Measurements from ENCODE around the gene TBC1D16. TPM values are rescaled to one million over a fixed set of nuclear protein-coding genes. Genes with fewer than 3 reads are reported as not detected.

TBC1D16 gene
- total RNA-seq, 2 experiments from 2014 or later: 17.0 to 19.0 TPM

GRCh38 chr17:79930877-79931816, 104.5 kb downstream of the TBC1D16 start:
- no peaks in the 10 kb centered on the region for H3K9me3 Mint-ChIP-seq
- H3K4me3 Mint-ChIP-seq: no peak overlapping the region
- CTCF ChIA-PET: interaction anchor here (0.7 kb wide), 1 partner anchor 59 kb away, joined by 4 read pairs; no protein-coding TSS in a partner anchor
- H3K4me1 Mint-ChIP-seq (ENCODE audit: low read depth): peaks cover 40% of the 10 kb centered on the region
- DNase-seq: peak; percentile 52
- intact Hi-C loops (cut with micrococcal nuclease): loop anchor here (1.0 to 5.0 kb wide), 2 partner anchors 62 to 89 kb away; no protein-coding TSS in a partner anchor
- H3K27me3 Mint-ChIP-seq (ENCODE audit: low read depth): peaks cover 22% of the 10 kb centered on the region
- H3K27ac Mint-ChIP-seq: no peak overlapping the region
- H3K36me3 Mint-ChIP-seq (ENCODE audit: low read depth): no peaks in the 10 kb centered on the region

- intact Hi-C loops (cut with micrococcal nuclease): loop anchor here (5.0 kb wide), 1 partner anchor 88 kb away; no protein-coding TSS in a partner anchor
- Mint-ChIP-seq H3K27ac (no peak overlapping the region), H3K27me3 (ENCODE audit: low read depth) (peaks cover 22% of the 10 kb centered on the region), H3K4me3 (no peak overlapping the region), H3K9me3 (no peaks in the 10 kb centered on the region), H3K4me1 (ENCODE audit: low read depth) (peaks cover 31% of the 10 kb centered on the region), H3K36me3 (ENCODE audit: low read depth) (no peaks in the 10 kb centered on the region)
- CTCF ChIA-PET: interaction anchor here (0.7 kb wide), 1 partner anchor 60 kb away, joined by 4 read pairs; no protein-coding TSS in a partner anchor
- DNase-seq: no peak
Observed at GRCh38 chr17:79930062-79930876, 105.4 kb downstream of the TBC1D16 start.

DNA sequence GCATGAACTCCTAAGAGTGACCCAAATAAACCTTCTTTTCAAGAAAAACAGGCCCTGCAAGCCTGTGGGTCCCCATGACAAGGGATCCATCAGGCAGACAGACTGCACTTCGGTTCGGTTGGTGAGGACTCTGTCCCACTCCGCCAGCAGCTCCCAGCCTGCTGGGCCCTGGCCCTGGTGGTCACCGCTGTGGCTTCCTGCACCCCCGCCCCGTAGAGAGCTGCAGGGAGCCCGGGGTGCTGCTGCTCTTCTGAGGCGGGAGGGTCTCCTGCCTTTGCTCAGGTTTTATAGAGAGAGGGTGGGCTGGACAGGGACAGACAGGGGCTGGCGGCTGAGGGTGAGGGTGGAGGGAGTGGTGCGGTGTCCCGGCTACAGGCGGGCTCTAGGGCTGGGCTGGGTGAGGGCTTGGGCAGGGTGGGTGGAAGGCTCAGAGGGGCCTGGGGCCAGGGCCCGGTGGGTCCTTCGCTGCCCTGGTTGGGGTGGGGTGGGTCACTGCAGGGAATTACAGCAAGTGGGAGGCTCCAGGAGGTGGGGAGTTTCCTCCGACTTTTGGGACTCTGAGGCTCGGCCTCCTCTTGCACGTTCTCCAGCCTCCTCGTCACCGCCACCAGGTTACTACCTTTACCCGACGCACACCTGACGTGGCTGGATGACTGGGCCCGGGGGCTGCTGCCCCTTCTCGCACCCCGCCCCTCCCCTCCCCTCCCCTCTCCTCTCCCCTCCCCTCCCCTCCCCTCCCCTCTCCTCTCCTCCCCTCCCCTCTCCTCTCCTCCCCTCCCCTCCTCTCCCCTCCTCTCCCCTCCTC, 106.2 kb downstream of the TBC1D16 start:
- H3K36me3 Mint-ChIP-seq (ENCODE audit: low read depth): no peaks in the 10 kb centered on the region
- peaks cover 31% of the 10 kb centered on the region for H3K4me1 Mint-ChIP-seq (ENCODE audit: low read depth)
- H3K27me3 Mint-ChIP-seq (ENCODE audit: low read depth): peaks cover 22% of the 10 kb centered on the region
- DNase-seq: no peak
- CTCF ChIA-PET: no interaction called here
- H3K4me3 Mint-ChIP-seq: no peak overlapping the region
- no peak overlapping the region for H3K27ac Mint-ChIP-seq
- intact Hi-C loops (cut with micrococcal nuclease): loop anchor here (5.0 kb wide), 1 partner anchor 87 kb away; no protein-coding TSS in a partner anchor
- no peaks in the 10 kb centered on the region for H3K9me3 Mint-ChIP-seq

DNA sequence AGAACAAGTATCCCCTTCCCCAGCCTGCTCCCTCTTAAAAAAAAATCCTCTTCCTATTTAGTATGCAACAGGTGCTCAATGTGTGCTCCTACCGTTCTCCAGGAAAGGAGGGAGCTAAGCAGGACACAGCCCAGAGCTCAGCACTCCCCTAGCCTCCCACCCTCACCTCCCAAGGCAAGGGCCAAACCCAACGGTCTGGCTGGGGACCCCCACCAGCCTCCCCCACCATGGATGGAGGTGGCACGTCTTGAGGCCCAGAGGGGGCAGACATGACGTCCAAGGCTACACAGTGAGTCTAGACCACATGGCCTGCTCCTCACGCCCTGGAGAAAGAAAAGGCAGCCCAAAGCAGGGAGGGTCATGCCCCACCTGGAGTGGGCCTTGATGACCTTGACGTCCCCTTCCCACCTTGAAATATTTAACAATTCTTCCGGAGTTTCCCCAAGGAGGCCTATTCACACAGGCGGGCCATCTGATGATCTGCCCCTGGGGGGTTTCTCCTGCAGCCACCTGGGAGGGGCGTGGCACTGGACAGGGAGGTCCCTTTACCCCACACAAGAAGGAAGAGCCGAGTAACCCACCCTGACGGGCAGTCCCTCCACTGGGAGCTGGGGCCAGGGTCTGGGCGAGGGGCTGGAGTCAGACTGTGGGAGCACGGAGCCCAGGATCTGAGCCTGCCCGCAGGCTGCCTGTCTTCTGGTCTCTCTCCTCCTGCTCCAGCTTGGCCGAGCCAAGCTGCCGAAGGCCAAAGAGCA, 107.0 kb downstream of the TBC1D16 start:
- H3K4me1 Mint-ChIP-seq (ENCODE audit: low read depth): peaks cover 27% of the 10 kb centered on the region
- no peak overlapping the region for H3K27ac Mint-ChIP-seq
- peaks cover 22% of the 10 kb centered on the region for H3K27me3 Mint-ChIP-seq (ENCODE audit: low read depth)
- no peaks in the 10 kb centered on the region for H3K9me3 Mint-ChIP-seq
- DNase-seq: no peak
- CTCF ChIA-PET: no interaction called here
- intact Hi-C loops (cut with micrococcal nuclease): no loop called here
- no peak overlapping the region for H3K4me3 Mint-ChIP-seq
- H3K36me3 Mint-ChIP-seq (ENCODE audit: low read depth): no peaks in the 10 kb centered on the region

GRCh38 chr17:79927688-79928501, 107.8 kb downstream of the TBC1D16 start:
- intact Hi-C loops (cut with micrococcal nuclease): no loop called here
- no peak overlapping the region for H3K4me3 Mint-ChIP-seq
- peaks cover 16% of the 10 kb centered on the region for H3K27me3 Mint-ChIP-seq (ENCODE audit: low read depth)
- no peaks in the 10 kb centered on the region for H3K36me3 Mint-ChIP-seq (ENCODE audit: low read depth)
- H3K9me3 Mint-ChIP-seq: no peaks in the 10 kb centered on the region
- DNase-seq: no peak
- peaks cover 20% of the 10 kb centered on the region for H3K4me1 Mint-ChIP-seq (ENCODE audit: low read depth)
- H3K27ac Mint-ChIP-seq: no peak overlapping the region
- CTCF ChIA-PET: no interaction called here

GRCh38 chr17:79927136-79927661, 108.5 kb downstream of the TBC1D16 start:
- Mint-ChIP-seq H3K36me3 (ENCODE audit: low read depth) (no peaks in the 10 kb centered on the region), H3K4me3 (no peak overlapping the region), H3K27ac (no peak overlapping the region), H3K4me1 (ENCODE audit: low read depth) (peaks cover 16% of the 10 kb centered on the region), H3K27me3 (ENCODE audit: low read depth) (peaks cover 14% of the 10 kb centered on the region), H3K9me3 (no peaks in the 10 kb centered on the region)
- CTCF ChIA-PET: interaction anchor here (0.6 kb wide), 1 partner anchor 11 kb away, joined by 3 read pairs; no protein-coding TSS in a partner anchor
- no peak for DNase-seq
- intact Hi-C loops (cut with micrococcal nuclease): no loop called here

DNA sequence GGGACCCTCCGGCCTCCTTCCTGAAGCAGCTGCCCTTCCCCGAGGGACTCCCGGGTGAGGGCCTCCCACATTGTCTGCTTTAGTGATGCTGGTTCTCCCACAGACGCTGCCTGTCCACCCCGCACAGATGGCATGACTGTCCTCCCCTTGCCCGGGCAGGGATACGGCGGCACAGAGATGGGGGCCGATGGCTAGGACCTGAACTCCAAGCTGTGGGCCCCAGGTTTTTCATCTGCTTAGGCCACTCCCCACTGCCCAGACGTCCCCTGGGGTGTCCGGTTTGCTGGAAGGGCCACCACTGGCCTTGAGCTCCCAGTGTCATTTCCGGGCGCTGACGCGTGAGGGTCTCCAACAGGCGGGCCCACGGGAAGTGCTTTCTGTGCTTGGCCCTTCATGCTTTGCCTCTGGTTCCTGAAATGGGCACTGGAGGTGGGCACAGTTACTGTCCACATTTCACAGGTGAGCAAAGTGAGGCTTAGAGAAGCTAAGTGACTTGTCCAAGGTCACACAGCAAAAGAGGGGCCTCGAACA, 109.0 kb downstream of the TBC1D16 start:
- Mint-ChIP-seq H3K9me3 (no peaks in the 10 kb centered on the region), H3K36me3 (ENCODE audit: low read depth) (no peaks in the 10 kb centered on the region), H3K4me1 (ENCODE audit: low read depth) (peaks cover 15% of the 10 kb centered on the region), H3K27ac (no peak overlapping the region), H3K4me3 (no peak overlapping the region), H3K27me3 (ENCODE audit: low read depth) (peaks cover 14% of the 10 kb centered on the region)
- no peak for DNase-seq
- CTCF ChIA-PET: interaction anchor here (0.6 kb wide), 2 partner anchors 10 to 82 kb away, joined by 3 read pairs; no protein-coding TSS in a partner anchor
- intact Hi-C loops (cut with micrococcal nuclease): no loop called here

- Mint-ChIP-seq H3K27me3 (ENCODE audit: low read depth) (peaks cover 11% of the 10 kb centered on the region), H3K27ac (no peak overlapping the region), H3K9me3 (no peaks in the 10 kb centered on the region), H3K4me3 (no peak overlapping the region), H3K4me1 (ENCODE audit: low read depth) (peaks cover 11% of the 10 kb centered on the region), H3K36me3 (ENCODE audit: low read depth) (no peaks in the 10 kb centered on the region)
- intact Hi-C loops (cut with micrococcal nuclease): no loop called here
- no peak for DNase-seq
- CTCF ChIA-PET: interaction anchor here (0.6 kb wide), 2 partner anchors 9 to 82 kb away, joined by 3 read pairs; no protein-coding TSS in a partner anchor
Observed at GRCh38 chr17:79926142-79926604, 109.5 kb downstream of the TBC1D16 start.

DNA sequence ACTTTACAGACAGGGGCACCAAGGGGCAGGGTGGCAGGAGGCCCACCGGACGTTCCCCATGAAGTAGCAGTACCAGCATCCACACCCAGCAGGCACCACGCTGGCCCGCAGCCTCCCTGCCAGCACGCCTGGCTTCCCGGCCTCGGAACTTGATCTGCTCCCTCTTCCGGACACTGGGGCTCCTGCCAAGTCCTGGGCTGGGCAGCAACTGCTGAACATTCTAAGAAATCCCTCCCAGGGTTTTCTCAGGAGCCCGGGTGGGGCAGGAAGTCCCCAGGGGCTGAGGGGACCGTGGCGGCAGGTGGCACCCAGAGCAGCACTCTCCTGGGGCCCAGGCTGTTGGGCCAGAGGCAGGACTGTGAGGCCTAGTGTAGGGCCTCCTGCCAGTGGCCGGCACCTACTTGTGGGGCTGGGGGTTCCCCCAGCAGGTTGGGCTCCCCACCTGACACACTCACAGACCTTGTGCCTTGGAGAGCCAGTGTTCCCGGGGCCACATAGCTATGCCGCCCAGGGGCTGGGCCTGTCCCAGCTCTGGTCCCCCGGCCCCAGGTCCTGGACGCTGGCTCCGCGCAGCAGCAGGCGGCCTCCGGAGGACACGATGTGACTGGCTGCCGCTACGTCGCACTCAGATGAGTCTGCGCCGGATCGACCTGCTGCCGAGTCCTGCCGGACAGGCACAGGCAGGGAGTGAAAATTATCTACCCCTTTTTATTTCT, 110.3 kb downstream of the TBC1D16 start:
- Mint-ChIP-seq H3K27me3 (ENCODE audit: low read depth) (peaks cover 10% of the 10 kb centered on the region), H3K9me3 (no peaks in the 10 kb centered on the region), H3K27ac (no peak overlapping the region), H3K4me1 (ENCODE audit: low read depth) (peaks cover 10% of the 10 kb centered on the region), H3K36me3 (ENCODE audit: low read depth) (no peaks in the 10 kb centered on the region), H3K4me3 (no peak overlapping the region)
- no peak for DNase-seq
- CTCF ChIA-PET: no interaction called here
- intact Hi-C loops (cut with micrococcal nuclease): no loop called here

GRCh38 chr17:79924639-79924976, 111.1 kb downstream of the TBC1D16 start:
- CTCF ChIA-PET: interaction anchor here (0.6 kb wide), 1 partner anchor 183 kb away, joined by 5 read pairs; no protein-coding TSS in a partner anchor
- no peak overlapping the region for H3K27ac Mint-ChIP-seq
- no peak for DNase-seq
- H3K36me3 Mint-ChIP-seq (ENCODE audit: low read depth): no peaks in the 10 kb centered on the region
- no peaks in the 10 kb centered on the region for H3K9me3 Mint-ChIP-seq
- intact Hi-C loops (cut with micrococcal nuclease): no loop called here
- H3K4me1 Mint-ChIP-seq (ENCODE audit: low read depth): peaks cover 10% of the 10 kb centered on the region
- H3K27me3 Mint-ChIP-seq (ENCODE audit: low read depth): peaks cover 10% of the 10 kb centered on the region
- no peak overlapping the region for H3K4me3 Mint-ChIP-seq
